HCT116 (cell line): ENCODE data around the gene TMEM239. TPM values are rescaled to one million over a fixed set of nuclear protein-coding genes. Genes with fewer than 3 reads are reported as not detected.

Experiments
- ATAC-seq: fragments of 200-7000 bp; cut with Tn5 transposase; 2 replicates; pipeline ENCODE4 v1.9.1; 2020; ENCODE audit warnings: mild to moderate bottlenecking, moderate library complexity
- BruUV-seq: library from RNA; stranded (reverse); fragments of 400-500 nt; replicated peaks from 2 replicates; lab custom pipeline; 2021; lab: Mats Ljungman, UMichigan
- CTCF ChIA-PET: fragments of 300-600 bp; sonication (Branson Sonifier 250); formaldehyde crosslinking; loops from one replicate; lab custom pipeline; 2021; ENCODE audit warnings: antibody characterized with exemption; lab: Charles Lee
- POLR2A ChIA-PET: fragments of 300-600, 350-600 bp; sonication (Branson Sonifier 250); formaldehyde crosslinking; loops from one replicate; lab custom pipeline; 2021; ENCODE audit warnings: antibody characterized with exemption; lab: Charles Lee
- RAD21 ChIA-PET, 2 experiments: fragments of 300-600 bp; sonication (Branson Sonifier 250); formaldehyde crosslinking; loops; one replicate each; lab custom pipeline; 2023; ENCODE audit warnings: low total read pairs in 2 of 2; ENCODE audit not compliant: uncharacterized antibody in 2 of 2, unreplicated experiment in 2 of 2, low non-redundant PET in 1 of 2; lab: Charles Lee
- DNase-seq: peaks from one replicate; pipeline ENCODE4 v3.0.0-alpha.2; 2010; ENCODE audit warnings: low read depth, low spot score
- H2AFZ ChIP-seq: fragments of 200-600 bp; shearing (Covaris generic), sonication (generic); 2 replicates; pipeline ENCODE4 v1.6.1; 2017; ENCODE audit warnings: low read depth, mixed run types, mixed read lengths, antibody characterized with exemption, low read length; ENCODE audit not compliant: poor library complexity, severe bottlenecking
- H3K27ac ChIP-seq: 2 replicates; pipeline ENCODE4 v1.5.1; 2012; ENCODE audit warnings: low read depth, low read length
- H3K27me3 ChIP-seq: fragments of 200-600 bp; sonication (generic); 2 replicates; pipeline ENCODE4 v1.6.1; 2016; ENCODE audit warnings: mixed run types, low read length, mixed read lengths; ENCODE audit not compliant: insufficient read depth
- H3K36me3 ChIP-seq, 2 experiments: fragments of 200-500 bp in 1 of 2; fragments of 200-600 bp in 1 of 2; sonication (Bioruptor generic) in 1 of 2; sonication (generic) in 1 of 2; 2 replicates each; pipeline versions ENCODE4 v1.5.1 to v1.6.1; 2014 to 2016; ENCODE audit warnings: low read length in 2 of 2, inconsistent platforms in 1 of 2, mixed read lengths in 1 of 2, mixed run types in 1 of 2; ENCODE audit not compliant: insufficient read depth in 2 of 2, control insufficient read depth in 1 of 2
- H3K4me1 ChIP-seq, 2 experiments: fragments of 200-600 bp in 1 of 2; sonication (generic) in 1 of 2; 2 replicates each; pipeline versions ENCODE4 v1.5.1 to v1.6.1; 2012 to 2017; ENCODE audit warnings: low read length in 2 of 2, inconsistent platforms in 1 of 2, mild to moderate bottlenecking in 1 of 2, mixed read lengths in 1 of 2, mixed run types in 1 of 2, moderate library complexity in 1 of 2; ENCODE audit not compliant: insufficient read depth in 2 of 2, control insufficient read depth in 1 of 2
- H3K4me2 ChIP-seq: fragments of 200-600 bp; sonication (generic); 2 replicates; pipeline ENCODE4 v1.6.1; 2017; ENCODE audit warnings: mixed run types, low read length, mixed read lengths
- H3K4me3 ChIP-seq, 2 experiments: fragments of 200-600 bp in 1 of 2; sonication (generic) in 1 of 2; replicated peaks in 1 of 2; 2 replicates each; pipeline ENCODE4 v1.5.1; 2011 to 2016; ENCODE audit warnings: low read length in 2 of 2, control low read depth in 1 of 2, low read depth in 1 of 2, mild to moderate bottlenecking in 1 of 2, mixed read lengths in 1 of 2, mixed run types in 1 of 2
- H3K79me2 ChIP-seq: fragments of 200-600 bp; sonication (generic); 2 replicates; pipeline ENCODE4 v1.6.1; 2017; ENCODE audit warnings: mild to moderate bottlenecking, mixed run types, low read length, moderate library complexity, mixed read lengths; ENCODE audit not compliant: insufficient read depth
- H3K9ac ChIP-seq: fragments of 200-600 bp; sonication (generic); 2 replicates; pipeline ENCODE4 v1.6.1; 2016; ENCODE audit warnings: low read length, mixed read lengths
- H3K9me2 ChIP-seq: fragments of 200-600 bp; sonication (generic), shearing (Covaris generic); 2 replicates; pipeline ENCODE4 v1.6.1; 2017; ENCODE audit warnings: mixed run types, mild to moderate bottlenecking, moderate library complexity; ENCODE audit not compliant: insufficient read depth
- H3K9me3 ChIP-seq, 2 experiments: fragments of 200-500 bp in 1 of 2; fragments of 200-600 bp in 1 of 2; sonication (Bioruptor generic) in 1 of 2; sonication (generic) in 1 of 2; 2 replicates each; pipeline ENCODE4 v1.6.1; 2014 to 2017; ENCODE audit warnings: low read length in 2 of 2, mixed read lengths in 2 of 2, inconsistent platforms in 1 of 2, low read depth in 1 of 2, mild to moderate bottlenecking in 1 of 2, mixed run types in 1 of 2, moderate library complexity in 1 of 2; ENCODE audit not compliant: control insufficient read depth in 1 of 2, insufficient read depth in 1 of 2
- H4K20me1 ChIP-seq: fragments of 200-600 bp; sonication (generic), shearing (Covaris generic); 2 replicates; pipeline ENCODE4 v1.6.1; 2017; ENCODE audit warnings: mixed run types, mild to moderate bottlenecking, moderate library complexity; ENCODE audit not compliant: insufficient read depth
- ATF3 ChIP-seq: IDR thresholded peaks from 2 replicates; pipeline ENCODE4 v1.6.1; 2012
- CBX3 ChIP-seq: IDR thresholded peaks from 2 replicates; pipeline ENCODE4 v1.6.1; 2012; ENCODE audit warnings: low read depth
- CTCF ChIP-seq, 3 experiments: fragments of 200-600 bp in 1 of 3; sonication (generic) in 1 of 3; IDR thresholded peaks in 2 of 3; conservative IDR thresholded peaks in 1 of 3; 2 replicates each; pipeline ENCODE4 v1.5.1; 2012 to 2017; ENCODE audit warnings: low read depth in 2 of 3, low read length in 2 of 3, antibody characterized with exemption in 1 of 3, borderline replicate concordance in 1 of 3, control low read depth in 1 of 3, mild to moderate bottlenecking in 1 of 3, mixed read lengths in 1 of 3, mixed run types in 1 of 3, moderate library complexity in 1 of 3; ENCODE audit not compliant: insufficient read depth in 1 of 3
- EGR1 ChIP-seq: IDR thresholded peaks from 2 replicates; pipeline ENCODE4 v1.6.1; 2012; ENCODE audit warnings: low read depth
- ELF1 ChIP-seq: IDR thresholded peaks from 2 replicates; pipeline ENCODE4 v1.6.1; 2012; ENCODE audit warnings: low read depth, borderline replicate concordance
- EZH2 ChIP-seq: fragments of 200-600 bp; sonication (generic); IDR thresholded peaks from 2 replicates; pipeline ENCODE4 v1.6.1; 2017; ENCODE audit warnings: antibody characterized with exemption, mixed run types
- EZH2phosphoT487 ChIP-seq: fragments of 200-600 bp; IDR thresholded peaks from 2 replicates; pipeline ENCODE4 v1.6.1; 2018; ENCODE audit warnings: antibody characterized with exemption, borderline replicate concordance
- FOSL1 ChIP-seq: IDR thresholded peaks from 2 replicates; pipeline ENCODE4 v1.6.1; 2012; ENCODE audit warnings: low read depth
- JUND ChIP-seq: IDR thresholded peaks from 2 replicates; pipeline ENCODE4 v1.6.1; 2012
- MAX ChIP-seq: IDR thresholded peaks from 2 replicates; pipeline ENCODE4 v1.6.1; 2012
- POLR2A ChIP-seq: IDR thresholded peaks from 2 replicates; pipeline ENCODE4 v1.7.0; 2011; ENCODE audit warnings: borderline replicate concordance; ENCODE audit not compliant: insufficient read depth, insufficient read length; ENCODE audit errors: extremely low read depth
- POLR2AphosphoS5 ChIP-seq: IDR thresholded peaks from 2 replicates; pipeline ENCODE4 v1.6.1; 2011; ENCODE audit warnings: mild to moderate bottlenecking, low read depth, low read length, moderate library complexity
- SIN3A ChIP-seq: IDR thresholded peaks from 2 replicates; pipeline ENCODE4 v1.6.1; 2012; ENCODE audit warnings: low read depth
- SP1 ChIP-seq: IDR thresholded peaks from 2 replicates; pipeline ENCODE4 v1.6.1; 2012; ENCODE audit warnings: low read depth
- SRF ChIP-seq: IDR thresholded peaks from 2 replicates; pipeline ENCODE4 v1.6.1; 2012; ENCODE audit warnings: low read depth
- TCF7L2 ChIP-seq: IDR thresholded peaks from 2 replicates; pipeline ENCODE4 v1.7.0; 2011; ENCODE audit warnings: borderline replicate concordance, inconsistent platforms; ENCODE audit not compliant: insufficient read depth, insufficient read length; ENCODE audit errors: extremely low read depth
- YY1 ChIP-seq: IDR thresholded peaks from 2 replicates; pipeline ENCODE4 v1.6.1; 2011; ENCODE audit warnings: low read length, low read depth, moderate library complexity, mild to moderate bottlenecking; ENCODE audit not compliant: insufficient replicate concordance; ENCODE audit errors: extremely low read depth
- ZFX ChIP-seq: fragments of 450-650 bp; IDR thresholded peaks from 2 replicates; pipeline ENCODE4 v1.6.1; 2017
- ZNF274 ChIP-seq: fragments of 200-500 bp; sonication (Bioruptor generic); IDR thresholded peaks from 2 replicates; pipeline ENCODE4 v1.6.1; 2014; ENCODE audit warnings: mild to moderate bottlenecking, low read depth, low read length, inconsistent platforms
- intact Hi-C: fragments of 100-400 bp; cut with micrococcal nuclease; formaldehyde crosslinking; loops from 2 replicates; pipeline ENCODE4 v1.10.0; 2022
- total RNA-seq: library from RNA; stranded (reverse); gene quantifications from one replicate; pipeline ENCODE4 v1.2.1, GENCODE V29; 2021; ENCODE audit not compliant: unreplicated experiment
- TF ChIP-seq, protein P1 (sequence below): IDR thresholded peaks from 2 replicates; pipeline ENCODE4 v1.6.1; 2012; ENCODE audit warnings: low read depth

Gene TMEM239
- total RNA-seq, 1 experiment from 2014 or later = not detected

DNA sequence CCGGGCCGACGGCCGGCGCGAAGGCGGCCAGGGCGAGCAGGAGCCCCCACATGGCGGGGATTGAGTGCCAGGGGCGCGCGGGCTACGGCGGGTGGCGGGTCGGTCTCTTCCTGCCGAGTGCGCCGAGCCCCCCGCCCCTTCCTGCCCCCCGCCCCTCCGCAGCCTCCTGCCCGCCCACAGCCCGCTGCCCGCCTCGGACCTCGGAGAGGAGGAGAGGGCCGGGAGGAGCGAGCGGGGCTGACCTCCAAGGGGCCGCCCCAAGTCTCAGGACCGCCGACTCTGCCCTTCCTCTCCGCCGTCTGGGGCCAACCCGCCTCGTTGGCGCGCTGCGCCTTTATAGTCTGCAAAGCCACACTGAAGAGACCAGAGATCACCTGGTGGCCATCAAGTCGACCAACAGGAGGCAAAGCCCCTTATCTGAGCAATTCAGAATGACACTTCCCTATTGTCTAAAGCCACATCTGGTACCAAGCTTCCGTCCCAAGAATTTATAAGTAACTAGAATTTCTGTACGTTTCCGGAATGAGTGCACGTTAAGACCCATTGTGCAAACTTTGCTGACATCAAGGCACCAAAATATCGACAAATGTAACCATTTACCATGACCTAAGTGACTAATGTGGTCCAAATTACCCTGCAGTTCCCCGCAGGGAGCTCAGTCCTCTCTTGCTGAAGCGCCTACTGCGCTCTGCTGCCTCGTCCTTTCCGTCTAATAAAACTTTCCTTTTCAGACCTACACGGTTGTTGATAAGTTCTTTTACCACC lies 15.5 kb upstream of the TMEM239 start, which contains the start of gene CPXM1:
CPXM1 (minus strand) TSS at position 107 of the 765 bp plus-strand sequence; CDS start at position 52, 55 bp downstream.
- Histone ChIP-seq H3K4me3 (no peak within 1 kb of the TSS), H3K9ac (no peak within 1 kb of the TSS), H3K9me3 (no peaks in the 10 kb centered on the region), H4K20me1 (no peaks in the 10 kb centered on the region), H3K4me2 (no peak within 1 kb of the TSS), H3K79me2 (no peaks in the 10 kb centered on the region), H2AFZ (no peak within 1 kb of the TSS), H3K4me1 (peaks cover 8 to 13% of the 10 kb centered on the region in 2 experiments; a peak in 3 of 4 replicates), H3K27ac (no peak within 1 kb of the TSS), H3K9me2 (no peaks in the 10 kb centered on the region), H3K27me3 (no peaks in the 10 kb centered on the region), H3K36me3 (no peaks in the 10 kb centered on the region)
- DNase-seq (no peak), ATAC-seq (no peak)
- TF ChIP-seq YY1 (no peak), ELF1 (no peak), MAX (no peak), SIN3A (no peak), SP1 (no peak), SRF (no peak), TCF7L2 (no peak), EZH2phosphoT487 (no peak), ZFX (no peak), POLR2A (no peak), JUND (no peak), POLR2AphosphoS5 (no peak), ZNF274 (no peak), EGR1 (no peak), ATF3 (no peak), CBX3 (no peak), CTCF (IDR thresholded peaks at IDR 0.05 in 2 of 3, conservative IDR thresholded peaks at IDR 0.05 in 1 of 3; ENCODE audit: borderline replicate concordance in 1 of 3, insufficient read depth in 1 of 3, low read depth in 2 of 3, low read length in 2 of 3) (no peak), FOSL1 (no peak), EZH2 (no peak)
- TF ChIP-seq, protein P1, sequence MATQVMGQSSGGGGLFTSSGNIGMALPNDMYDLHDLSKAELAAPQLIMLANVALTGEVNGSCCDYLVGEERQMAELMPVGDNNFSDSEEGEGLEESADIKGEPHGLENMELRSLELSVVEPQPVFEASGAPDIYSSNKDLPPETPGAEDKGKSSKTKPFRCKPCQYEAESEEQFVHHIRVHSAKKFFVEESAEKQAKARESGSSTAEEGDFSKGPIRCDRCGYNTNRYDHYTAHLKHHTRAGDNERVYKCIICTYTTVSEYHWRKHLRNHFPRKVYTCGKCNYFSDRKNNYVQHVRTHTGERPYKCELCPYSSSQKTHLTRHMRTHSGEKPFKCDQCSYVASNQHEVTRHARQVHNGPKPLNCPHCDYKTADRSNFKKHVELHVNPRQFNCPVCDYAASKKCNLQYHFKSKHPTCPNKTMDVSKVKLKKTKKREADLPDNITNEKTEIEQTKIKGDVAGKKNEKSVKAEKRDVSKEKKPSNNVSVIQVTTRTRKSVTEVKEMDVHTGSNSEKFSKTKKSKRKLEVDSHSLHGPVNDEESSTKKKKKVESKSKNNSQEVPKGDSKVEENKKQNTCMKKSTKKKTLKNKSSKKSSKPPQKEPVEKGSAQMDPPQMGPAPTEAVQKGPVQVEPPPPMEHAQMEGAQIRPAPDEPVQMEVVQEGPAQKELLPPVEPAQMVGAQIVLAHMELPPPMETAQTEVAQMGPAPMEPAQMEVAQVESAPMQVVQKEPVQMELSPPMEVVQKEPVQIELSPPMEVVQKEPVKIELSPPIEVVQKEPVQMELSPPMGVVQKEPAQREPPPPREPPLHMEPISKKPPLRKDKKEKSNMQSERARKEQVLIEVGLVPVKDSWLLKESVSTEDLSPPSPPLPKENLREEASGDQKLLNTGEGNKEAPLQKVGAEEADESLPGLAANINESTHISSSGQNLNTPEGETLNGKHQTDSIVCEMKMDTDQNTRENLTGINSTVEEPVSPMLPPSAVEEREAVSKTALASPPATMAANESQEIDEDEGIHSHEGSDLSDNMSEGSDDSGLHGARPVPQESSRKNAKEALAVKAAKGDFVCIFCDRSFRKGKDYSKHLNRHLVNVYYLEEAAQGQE = no peak
- no TSS peak for BruUV-seq
- ChIA-PET RAD21 (no interaction called here), CTCF (no interaction called here), POLR2A (no interaction called here)
- intact Hi-C loops = no loop called here
